GM15510 (cell line): ENCODE results near the gene LYPD5.

Experiments
- POLR2A ChIP-seq: IDR thresholded peaks from 3 replicates; pipeline ENCODE4 v1.6.1; 2011; ENCODE audit warnings: borderline replicate concordance; ENCODE audit not compliant: insufficient read length; ENCODE audit errors: extremely low read depth

Gene LYPD5

DNA sequence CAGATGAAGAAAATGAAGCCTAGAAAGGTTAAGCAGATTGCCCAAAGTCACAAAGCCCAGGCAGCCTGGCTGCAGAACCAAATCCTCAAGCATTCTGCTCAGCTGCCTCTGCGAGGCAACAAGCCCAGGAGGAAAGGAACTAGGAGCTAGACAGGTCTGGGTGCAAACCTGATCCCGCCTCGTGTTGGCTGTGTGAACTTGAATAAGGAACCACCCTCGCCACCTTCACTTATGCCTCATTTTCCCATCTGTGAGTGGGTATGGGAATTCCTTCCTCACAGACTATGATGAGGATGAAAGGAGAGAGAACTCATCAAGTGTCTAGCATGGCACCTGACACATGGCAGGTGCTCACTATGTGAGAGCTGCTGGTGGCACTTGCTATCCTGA lies 54.0 kb downstream of the LYPD5 start:
- TF ChIP-seq POLR2A: no peak

DNA sequence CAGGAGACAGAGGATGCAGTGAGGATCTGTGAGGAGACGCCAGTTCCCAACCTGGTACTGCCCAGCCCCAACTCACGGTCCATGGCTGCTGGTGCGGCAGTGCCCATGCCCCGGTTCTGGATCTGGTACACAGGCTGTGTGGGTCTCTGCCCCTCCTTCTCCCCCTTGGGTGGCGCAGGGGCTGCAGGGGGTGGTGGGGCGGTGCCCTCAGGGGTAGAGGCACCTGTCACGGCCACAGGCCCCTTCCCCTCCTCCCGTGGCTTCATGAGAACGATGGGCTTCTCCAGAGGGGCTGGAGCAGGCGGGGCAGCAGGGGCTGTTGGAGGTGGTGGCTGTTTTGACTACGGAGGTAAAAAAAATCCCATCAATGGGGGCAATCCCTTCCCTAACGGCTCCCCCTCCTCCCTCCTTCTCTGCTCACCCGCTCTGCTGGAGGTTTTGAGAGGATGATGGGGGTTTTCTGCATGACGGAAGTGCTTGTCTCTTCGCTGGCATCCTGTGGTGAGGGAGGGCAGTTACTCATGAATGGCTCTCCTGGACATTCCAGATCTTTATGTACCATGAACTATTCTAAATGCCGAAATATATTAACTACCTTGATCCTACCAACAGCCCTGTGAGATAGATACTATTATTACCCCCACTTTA lies 54.6 kb downstream of the LYPD5 start:
- no peak for TF ChIP-seq POLR2A
